CD4-positive, alpha-beta T cell (primary cell): ENCODE measurements around the gene SCARF1. TPM values are rescaled to one million over a fixed set of nuclear protein-coding genes. Genes with fewer than 3 reads are reported as not detected.

Source experiments
- ATAC-seq: fragments of 200-7000 bp; cut with Tn5 transposase; one replicate; pipeline ENCODE4 v1.10.0; 2022; ENCODE audit warnings: mild to moderate bottlenecking; ENCODE audit not compliant: poor library complexity
- CTCF ChIA-PET: fragments of 350-600 bp; sonication (Branson Sonifier 250); formaldehyde crosslinking; loops from one replicate; lab custom pipeline; 2021; ENCODE audit warnings: antibody characterized with exemption, inconsistent platforms; lab: Charles Lee
- POLR2A ChIA-PET: fragments of 350-600 bp; sonication (Branson Sonifier 250); formaldehyde crosslinking; loops from one replicate; lab custom pipeline; 2021; ENCODE audit warnings: antibody characterized with exemption, inconsistent platforms; lab: Charles Lee
- DNase-seq, 14 experiments: peaks; one replicate each; pipeline ENCODE4 v3.0.0-alpha.2; 2013 to 2020; ENCODE audit warnings: mixed read lengths in 2 of 14
- H3K27ac ChIP-seq, 2 donors: one replicate each; pipeline versions ENCODE4 v1.5.1 to v1.7.0; 2013; ENCODE audit warnings: low read length in 2 of 2, low read depth in 1 of 2, mild to moderate bottlenecking in 1 of 2
- H3K27me3 ChIP-seq, 2 experiments: 1 replicate in 1 of 2; 2 replicates in 1 of 2; pipeline versions ENCODE4 v1.6.1 to v1.7.0; 2013; ENCODE audit warnings: low read length in 2 of 2, control low read depth in 1 of 2, mild to moderate bottlenecking in 1 of 2, moderate library complexity in 1 of 2; ENCODE audit not compliant: insufficient read depth in 2 of 2, control insufficient read depth in 1 of 2
- H3K36me3 ChIP-seq: one replicate; pipeline ENCODE4 v1.6.1; 2013; ENCODE audit warnings: low read length, control low read depth; ENCODE audit not compliant: insufficient read depth
- H3K4me1 ChIP-seq: one replicate; pipeline ENCODE4 v1.6.1; 2013; ENCODE audit warnings: low read length, control low read depth; ENCODE audit not compliant: insufficient read depth
- H3K4me3 ChIP-seq: one replicate; pipeline ENCODE4 v1.5.1; 2013; ENCODE audit warnings: mild to moderate bottlenecking, low read length, moderate library complexity
- H3K9me3 ChIP-seq, 2 experiments: 1 replicate in 1 of 2; 2 replicates in 1 of 2; pipeline versions ENCODE4 v1.6.1 to v1.7.0; 2013; ENCODE audit warnings: low read length in 2 of 2, mild to moderate bottlenecking in 2 of 2, control low read depth in 1 of 2, moderate library complexity in 1 of 2; ENCODE audit not compliant: control insufficient read depth in 1 of 2, insufficient read depth in 1 of 2
- H3K27ac Mint-ChIP-seq: one replicate; pipeline ENCODE4 v1.8.0; 2020; ENCODE audit warnings: mixed read lengths
- H3K27me3 Mint-ChIP-seq: one replicate; pipeline ENCODE4 v1.8.0; 2021; ENCODE audit warnings: mixed read lengths
- H3K36me3 Mint-ChIP-seq: one replicate; pipeline ENCODE4 v1.8.0; 2021; ENCODE audit warnings: low read depth, mixed read lengths
- H3K4me1 Mint-ChIP-seq: one replicate; pipeline ENCODE4 v1.8.0; 2021; ENCODE audit warnings: low read depth, mixed read lengths
- H3K4me3 Mint-ChIP-seq: one replicate; pipeline ENCODE4 v1.8.0; 2020; ENCODE audit warnings: mild to moderate bottlenecking, mixed read lengths
- H3K9me3 Mint-ChIP-seq: one replicate; pipeline ENCODE4 v1.8.0; 2020; ENCODE audit warnings: mixed read lengths
- intact Hi-C, 2 experiments: fragments of 100-400 bp; cut with DNase I in 1 of 2; cut with micrococcal nuclease in 1 of 2; formaldehyde crosslinking; loops; one replicate each; pipeline versions ENCODE4 v1.15.1 to v1.9.0; 2023 to 2025; cut with DNase I, micrococcal nuclease
- total RNA-seq, 174 experiments: library from RNA in 2 of 174; stranded (reverse) in 2 of 174; gene quantifications; one replicate each; pipeline ENCODE4 v1.2.3 and lab custom pipeline; 2021 to 2026
- TF ChIP-seq, protein P1 (sequence below): fragments of 200-600 bp; IDR thresholded peaks from one replicate; pipeline ENCODE4 v1.8.0; 2022; ENCODE audit warnings: antibody characterized with exemption, mild to moderate bottlenecking

The SCARF1 gene
- total RNA-seq, 2 experiments from 2014 or later: 0.41 to 0.45 TPM

GRCh38 chr17:1625053-1625452, 20.5 kb downstream of the SCARF1 start:
- Histone ChIP-seq H3K27me3 (peaks cover 0 to 5% of the 10 kb centered on the region in 2 experiments), H3K36me3 (no peaks in the 10 kb centered on the region), H3K4me1 (peaks cover 30% of the 10 kb centered on the region), H3K9me3 (no peaks in the 10 kb centered on the region), H3K4me3 (no peak overlapping the region), H3K27ac (no peak overlapping the region)
- POLR2A ChIA-PET: interaction anchor here (1.1 kb wide), 1 partner anchor 31 kb away, joined by 3 read pairs; no protein-coding TSS in a partner anchor
- ATAC-seq: no peak
- TF ChIP-seq, protein P1, sequence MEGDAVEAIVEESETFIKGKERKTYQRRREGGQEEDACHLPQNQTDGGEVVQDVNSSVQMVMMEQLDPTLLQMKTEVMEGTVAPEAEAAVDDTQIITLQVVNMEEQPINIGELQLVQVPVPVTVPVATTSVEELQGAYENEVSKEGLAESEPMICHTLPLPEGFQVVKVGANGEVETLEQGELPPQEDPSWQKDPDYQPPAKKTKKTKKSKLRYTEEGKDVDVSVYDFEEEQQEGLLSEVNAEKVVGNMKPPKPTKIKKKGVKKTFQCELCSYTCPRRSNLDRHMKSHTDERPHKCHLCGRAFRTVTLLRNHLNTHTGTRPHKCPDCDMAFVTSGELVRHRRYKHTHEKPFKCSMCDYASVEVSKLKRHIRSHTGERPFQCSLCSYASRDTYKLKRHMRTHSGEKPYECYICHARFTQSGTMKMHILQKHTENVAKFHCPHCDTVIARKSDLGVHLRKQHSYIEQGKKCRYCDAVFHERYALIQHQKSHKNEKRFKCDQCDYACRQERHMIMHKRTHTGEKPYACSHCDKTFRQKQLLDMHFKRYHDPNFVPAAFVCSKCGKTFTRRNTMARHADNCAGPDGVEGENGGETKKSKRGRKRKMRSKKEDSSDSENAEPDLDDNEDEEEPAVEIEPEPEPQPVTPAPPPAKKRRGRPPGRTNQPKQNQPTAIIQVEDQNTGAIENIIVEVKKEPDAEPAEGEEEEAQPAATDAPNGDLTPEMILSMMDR: no peak
- CTCF ChIA-PET: interaction anchor here (3.1 kb wide), 1 partner anchor 24 kb away, joined by 11 read pairs; the partner anchor contains the start of gene RILP
- H3K27me3 Mint-ChIP-seq: no peaks in the 10 kb centered on the region
- no peak for DNase-seq
- H3K4me1 Mint-ChIP-seq: peaks cover 19% of the 10 kb centered on the region
- H3K36me3 Mint-ChIP-seq: peaks cover 7% of the 10 kb centered on the region
- intact Hi-C loops: loop anchor here (5.0 to 10.0 kb wide), 3 partner anchors 60 to 258 kb away; partner anchors contain the start of genes CRK (in 1 of the 2) and PITPNA (in 1 of the 2)
- no peak overlapping the region for H3K27ac Mint-ChIP-seq
- no peak overlapping the region for H3K4me3 Mint-ChIP-seq
- no peaks in the 10 kb centered on the region for H3K9me3 Mint-ChIP-seq

DNA sequence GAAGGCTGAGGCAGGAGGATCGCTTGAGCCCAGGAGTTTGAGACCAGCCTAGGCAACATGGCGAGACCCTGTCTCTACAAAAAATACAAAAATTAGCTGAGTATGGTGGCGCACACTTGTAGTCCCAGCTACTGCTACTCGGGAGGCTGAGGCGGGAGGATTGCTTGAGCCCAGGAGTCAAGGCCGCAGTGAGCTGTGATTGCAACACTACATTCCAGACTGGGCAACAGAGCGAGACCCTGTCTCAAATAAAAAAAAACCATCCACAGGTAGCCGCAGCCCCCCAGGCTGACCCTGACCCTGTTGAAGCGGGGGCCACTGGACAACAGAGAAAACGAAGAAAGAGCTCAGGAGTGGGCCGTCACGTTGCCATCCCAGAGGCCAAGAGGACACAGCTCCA, 20.9 kb downstream of the SCARF1 start:
- Mint-ChIP-seq H3K36me3 (peaks cover 7% of the 10 kb centered on the region), H3K27ac (no peak overlapping the region), H3K27me3 (no peaks in the 10 kb centered on the region), H3K9me3 (no peaks in the 10 kb centered on the region), H3K4me3 (no peak overlapping the region), H3K4me1 (peaks cover 17% of the 10 kb centered on the region)
- TF ChIP-seq, protein P1: no peak
- H3K9me3 ChIP-seq: no peaks in the 10 kb centered on the region
- no peak overlapping the region for H3K4me3 ChIP-seq
- H3K27ac ChIP-seq: no peak overlapping the region
- POLR2A ChIA-PET: interaction anchor here (1.1 kb wide), 1 partner anchor 32 kb away, joined by 3 read pairs; no protein-coding TSS in a partner anchor
- DNase-seq (no peak), ATAC-seq (no peak)
- CTCF ChIA-PET: no interaction called here
- H3K4me1 ChIP-seq: peaks cover 26% of the 10 kb centered on the region
- intact Hi-C loops: loop anchor here (5.0 to 10.0 kb wide), 3 partner anchors 60 to 257 kb away; partner anchors contain the start of genes CRK (in 1 of the 2) and PITPNA (in 1 of the 2)
- H3K36me3 ChIP-seq: no peaks in the 10 kb centered on the region
- peaks cover 0 to 5% of the 10 kb centered on the region in 2 experiments for H3K27me3 ChIP-seq

GRCh38 chr17:1623057-1623630, 22.4 kb downstream of the SCARF1 start:
- DNase-seq (no peak), ATAC-seq (no peak)
- Histone ChIP-seq H3K27me3 (peaks cover 0 to 5% of the 10 kb centered on the region in 2 experiments), H3K9me3 (no peaks in the 10 kb centered on the region), H3K36me3 (no peaks in the 10 kb centered on the region), H3K4me3 (no peak overlapping the region), H3K4me1 (peaks cover 17% of the 10 kb centered on the region), H3K27ac (no peak overlapping the region)
- H3K36me3 Mint-ChIP-seq: no peaks in the 10 kb centered on the region
- ChIA-PET POLR2A (no interaction called here), CTCF (no interaction called here)
- intact Hi-C loops: loop anchor here (10.0 kb wide), 2 partner anchors 58 to 168 kb away; partner anchors contain the start of genes CRK (in 1 of the 2) and PITPNA (in 1 of the 2)
- no peak overlapping the region for H3K27ac Mint-ChIP-seq
- peaks cover 11% of the 10 kb centered on the region for H3K4me1 Mint-ChIP-seq
- TF ChIP-seq, protein P1: no peak
- H3K4me3 Mint-ChIP-seq: no peak overlapping the region
- no peaks in the 10 kb centered on the region for H3K27me3 Mint-ChIP-seq
- H3K9me3 Mint-ChIP-seq: no peaks in the 10 kb centered on the region
